Stimulated activated CD4-positive, alpha-beta T cell treated with anti-CD3 and anti-CD28 coated beads, Interleukin-2, amount 100 ng/mL, for 24 hours (primary cell): Measurements from ENCODE around the gene MYOD1.

Experiments
- DNase-seq, 2 donors: peaks; one replicate each; pipeline ENCODE4 v3.0.0-alpha.2; 2020

Gene MYOD1

DNA sequence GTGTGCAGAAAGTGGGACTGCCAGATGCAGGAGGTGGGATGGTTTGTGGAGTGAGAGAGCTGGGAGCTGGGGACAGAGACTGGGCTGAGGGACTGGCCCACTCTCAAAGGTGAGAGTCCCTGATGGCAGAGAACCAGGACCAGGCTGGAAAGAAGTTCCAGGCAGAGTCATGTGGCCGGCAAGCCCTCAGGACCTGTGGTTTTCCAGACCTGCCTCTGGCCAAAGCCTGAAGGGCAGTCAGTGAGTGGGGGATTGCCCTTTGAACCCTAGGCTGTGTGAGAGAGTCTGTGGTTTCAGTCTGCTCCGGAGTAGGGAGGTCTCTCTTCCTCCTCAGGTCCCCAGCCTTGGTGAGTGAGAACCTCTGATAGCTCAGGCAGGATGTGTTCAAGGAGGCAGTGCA lies 32.2 kb downstream of the MYOD1 start:
- DNase-seq: no peak

DNA sequence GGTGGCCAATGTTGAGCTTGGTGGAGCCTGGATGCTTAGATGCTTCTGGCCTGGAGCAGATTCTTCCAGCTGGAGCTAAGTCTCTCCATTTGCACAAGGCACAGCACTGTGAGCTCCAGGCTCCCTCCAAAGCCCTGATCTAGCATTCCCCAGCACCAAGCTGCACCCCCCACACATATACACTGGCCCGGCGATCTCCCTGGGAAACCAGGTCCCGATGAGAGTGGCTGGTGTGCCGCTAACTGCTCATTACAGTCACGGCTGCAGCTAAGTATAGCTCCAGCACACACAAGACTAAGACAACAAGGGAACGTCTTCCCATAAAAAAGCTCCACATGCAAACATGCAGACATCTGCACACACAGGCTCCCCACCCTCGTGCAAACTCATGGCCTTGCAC lies 32.8 kb downstream of the MYOD1 start:
- no peak for DNase-seq

DNA sequence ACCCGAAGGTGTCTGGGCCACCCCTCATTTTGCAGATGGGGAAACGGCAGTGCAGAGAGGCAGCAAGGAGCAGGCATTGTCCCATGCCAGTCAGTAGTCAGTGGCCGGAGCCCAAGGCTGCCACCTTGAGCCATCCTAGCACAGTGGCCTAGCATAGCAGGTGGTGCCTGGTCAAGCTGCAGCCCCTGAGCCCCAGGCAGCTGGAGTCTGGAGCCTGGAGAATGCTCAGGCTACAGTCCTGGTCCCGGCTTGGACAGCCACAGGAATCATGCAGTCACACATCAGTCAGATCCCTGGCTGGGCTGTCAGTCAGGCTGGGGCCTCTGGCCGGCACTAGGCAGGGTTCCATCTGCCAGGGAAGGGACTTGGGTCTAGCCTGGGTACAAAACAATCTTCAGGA lies 33.8 kb downstream of the MYOD1 start:
- no peak for DNase-seq

DNA sequence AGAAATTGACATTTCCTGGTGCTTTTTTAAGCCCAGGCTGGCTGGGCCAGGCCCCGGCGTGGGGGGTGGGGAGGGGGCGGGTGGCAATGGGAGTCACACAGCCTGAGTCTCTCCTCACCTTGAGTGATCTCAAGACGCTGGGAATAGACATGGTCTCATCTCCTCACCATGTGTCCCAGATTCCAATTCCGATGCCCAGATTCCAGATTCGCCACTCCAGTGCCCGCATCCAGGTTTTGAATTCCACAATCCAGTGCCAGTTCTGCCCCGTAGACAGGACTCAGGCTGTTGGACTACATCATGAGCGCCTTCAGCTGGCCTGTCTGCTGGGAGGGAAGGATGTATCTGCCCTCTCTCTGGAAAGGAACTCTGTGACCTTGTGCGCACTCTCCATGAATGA lies 34.3 kb downstream of the MYOD1 start:
- no peak for DNase-seq

DNA sequence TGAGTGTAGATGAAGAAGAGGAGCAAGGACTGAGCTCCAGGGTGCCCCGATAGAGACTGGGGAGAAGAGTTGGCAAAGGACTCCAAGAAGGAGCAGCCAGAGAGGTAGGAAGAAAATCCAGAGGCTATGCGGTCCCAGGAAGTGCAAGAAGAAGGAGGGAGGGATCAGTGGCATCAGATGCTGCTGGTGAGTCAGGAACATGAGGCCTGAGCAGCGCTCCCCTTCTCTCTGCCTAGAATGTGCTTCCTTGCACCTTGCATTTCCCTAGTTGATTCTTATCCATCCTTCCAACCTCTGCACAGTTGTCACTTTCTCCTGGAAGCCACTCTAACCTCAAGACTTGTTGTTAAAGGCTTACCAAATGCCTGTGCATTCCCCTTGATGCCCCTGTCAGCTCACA lies 36.5 kb downstream of the MYOD1 start:
- DNase-seq: no peak

DNA sequence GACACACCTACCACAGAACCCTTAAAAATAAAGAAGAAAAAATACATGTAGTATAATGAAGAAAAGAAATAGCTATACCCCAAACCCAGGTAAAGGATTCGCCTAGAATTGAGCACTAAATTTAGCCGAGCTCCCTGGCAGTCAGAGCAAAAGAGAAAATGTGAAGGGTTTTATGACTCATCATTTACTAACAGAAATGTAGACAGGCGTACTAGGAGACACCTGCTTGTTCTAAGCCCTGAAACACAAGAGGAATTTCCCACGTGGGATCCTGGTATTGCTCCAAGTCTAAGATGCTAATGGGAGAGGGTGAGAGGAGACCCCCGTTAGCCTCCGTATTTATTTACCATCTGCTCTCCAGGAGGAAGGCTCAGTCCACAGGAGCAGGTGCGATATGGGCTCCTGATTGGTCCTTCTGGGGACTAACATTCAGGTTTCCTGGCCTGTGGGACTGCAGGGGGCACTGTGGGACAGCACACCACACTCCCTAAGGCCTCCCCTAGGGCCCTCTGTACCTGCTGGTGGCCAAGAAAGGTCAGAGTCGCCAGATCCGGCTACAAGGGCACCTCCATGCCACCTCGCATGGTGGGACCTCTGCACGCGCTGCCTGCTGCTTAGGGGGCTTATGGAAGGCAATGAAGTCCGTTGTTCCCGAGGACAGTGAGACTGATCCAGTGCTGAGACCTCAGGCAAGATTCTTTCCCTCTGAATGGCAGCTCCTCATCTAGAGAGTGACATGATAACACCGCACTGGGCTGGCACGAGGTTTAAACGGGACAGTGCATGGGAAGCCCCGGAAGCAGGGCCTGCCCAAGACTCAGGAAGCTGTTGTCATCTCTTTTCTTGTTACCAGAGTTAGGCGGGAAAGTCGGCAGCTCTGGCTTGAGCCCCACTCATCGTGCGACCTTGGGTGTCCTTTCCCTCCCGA lies 41.0 kb downstream of the MYOD1 start:
- peak in 1 of 2 donors; percentile 30 for DNase-seq

DNA sequence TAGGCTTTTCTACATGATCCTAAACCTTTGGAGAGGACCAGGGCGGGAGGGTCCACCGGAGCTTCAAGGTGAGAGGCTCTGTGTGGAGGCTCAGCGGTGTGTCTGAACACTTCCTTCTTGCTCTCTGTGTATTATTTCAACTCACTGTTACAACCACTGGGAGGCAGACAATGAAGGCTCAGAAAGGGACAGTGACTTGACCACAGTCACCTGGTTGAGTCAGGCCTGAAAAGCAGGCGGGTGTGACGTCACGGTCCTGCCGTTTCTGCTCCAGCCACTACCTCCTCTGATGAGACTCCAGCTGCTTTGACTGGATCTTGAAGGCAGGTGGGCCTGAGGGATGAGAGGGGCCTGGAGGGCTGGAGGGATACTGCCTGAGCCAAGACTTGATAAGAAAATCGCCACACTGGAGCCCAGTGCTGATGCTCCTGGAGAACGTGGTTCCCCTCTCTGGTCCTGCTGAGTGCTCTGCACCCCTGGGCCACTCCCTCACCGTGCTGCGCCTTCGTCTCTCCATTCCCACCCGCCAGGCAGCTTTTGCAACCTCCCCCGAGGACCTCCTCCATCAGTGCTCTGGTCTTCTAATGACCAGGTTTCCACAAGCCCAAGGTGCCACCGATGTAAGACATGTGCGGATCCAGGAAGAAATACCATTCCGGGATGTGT lies 43.1 kb downstream of the MYOD1 start:
- DNase-seq: no peak

DNA sequence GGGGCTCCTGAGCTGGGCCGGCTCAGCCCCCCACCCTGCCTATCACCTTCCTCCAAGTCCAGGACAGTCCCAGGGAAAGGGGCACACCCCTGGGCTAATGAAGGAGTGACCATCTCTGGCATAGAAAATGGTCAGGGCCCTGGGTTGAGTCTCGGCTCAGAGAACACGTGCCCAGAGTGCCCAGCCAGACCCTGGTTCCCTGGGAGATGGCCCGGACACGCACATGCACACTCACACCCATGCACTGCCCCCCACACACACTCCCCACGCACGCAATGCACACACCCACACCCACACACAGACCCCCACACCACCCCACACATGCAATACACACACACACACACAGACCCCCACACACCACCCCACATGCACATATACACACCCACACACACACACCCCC lies 43.9 kb downstream of the MYOD1 start:
- DNase-seq: no peak

DNA sequence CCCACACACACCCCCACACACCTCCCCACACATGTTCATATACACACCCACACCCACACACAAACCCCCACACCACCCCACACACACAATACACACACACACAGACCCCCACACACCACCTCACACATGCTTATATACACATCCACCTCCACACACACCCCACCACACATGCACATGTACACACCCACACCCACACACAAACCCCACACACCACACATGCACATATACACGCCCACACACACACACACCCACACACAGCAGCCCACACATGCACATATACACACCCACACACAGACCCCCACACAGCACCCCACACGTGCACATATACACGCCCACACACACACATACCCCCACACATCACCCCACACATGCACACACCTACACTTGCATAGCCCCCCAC lies 44.3 kb downstream of the MYOD1 start:
- DNase-seq: no peak

DNA sequence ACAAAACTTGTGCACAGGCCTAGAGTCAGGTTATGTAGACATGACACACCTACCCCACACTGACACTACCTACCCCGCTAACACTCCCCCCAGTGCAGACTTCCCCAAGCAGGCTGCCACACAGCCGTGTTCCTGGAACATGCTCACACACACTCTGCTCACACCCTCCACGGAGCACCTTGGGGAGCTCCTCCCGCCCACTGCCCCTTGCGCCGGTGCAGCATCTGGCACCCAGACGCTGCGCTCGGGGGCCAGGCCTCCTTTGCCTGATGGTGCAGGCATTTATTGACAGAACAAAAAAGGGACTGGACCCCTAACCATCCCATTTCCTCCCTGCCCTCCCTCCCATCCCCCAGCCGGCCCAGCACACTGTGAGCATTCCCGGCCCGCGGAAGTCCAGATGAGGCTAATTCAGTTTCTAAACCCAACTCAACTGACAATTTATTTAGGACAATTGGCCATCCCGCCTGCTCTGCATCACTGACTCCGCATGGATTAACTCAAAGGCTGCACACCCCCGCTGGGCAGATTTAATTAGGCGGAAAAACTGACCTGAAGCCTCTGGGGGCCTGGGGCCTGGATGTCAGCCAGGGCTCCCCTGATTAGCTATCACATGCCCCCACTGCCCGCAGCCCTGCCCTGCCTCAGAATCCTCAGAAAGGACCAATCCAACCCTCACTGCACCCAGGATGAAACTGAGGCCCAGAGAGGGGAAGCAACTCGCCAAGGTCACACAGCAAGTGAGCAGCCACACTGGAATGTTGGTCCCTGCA lies 45.3 kb downstream of the MYOD1 start:
- DNase-seq: no peak

DNA sequence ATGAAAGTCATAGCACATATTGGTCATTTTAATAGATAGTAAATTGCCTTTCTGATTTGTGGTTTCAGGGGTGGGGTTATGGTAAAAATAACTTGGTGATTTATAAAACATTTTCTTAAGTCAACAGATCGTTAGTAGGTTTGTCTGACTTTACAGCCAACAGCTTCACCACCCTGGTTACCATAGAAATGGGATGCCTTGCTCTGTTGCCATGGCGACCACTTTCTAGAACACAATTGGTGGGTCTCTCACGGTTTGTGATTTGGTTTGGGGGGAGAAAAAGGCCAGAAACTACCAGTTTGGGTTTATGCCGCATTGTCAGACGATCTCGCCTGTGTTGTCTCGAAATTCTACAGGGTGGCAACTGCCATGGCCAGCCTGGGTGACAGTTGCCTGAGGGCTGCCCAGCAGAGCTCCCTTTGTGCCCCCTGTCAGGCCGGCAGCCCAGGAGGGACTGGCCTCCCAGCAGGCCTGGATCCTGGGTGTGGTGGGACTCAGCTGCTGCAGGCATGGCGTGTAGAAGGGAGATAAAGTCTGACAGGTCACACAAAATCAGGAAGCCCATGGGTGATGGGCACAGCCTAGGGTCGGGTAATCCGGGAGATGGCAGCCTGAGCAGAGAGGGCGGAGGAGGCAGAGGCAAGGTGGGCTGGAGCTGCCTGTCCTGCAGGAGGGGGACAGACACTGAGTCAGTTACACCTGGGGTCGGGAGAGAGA lies 46.1 kb downstream of the MYOD1 start:
- no peak for DNase-seq

DNA sequence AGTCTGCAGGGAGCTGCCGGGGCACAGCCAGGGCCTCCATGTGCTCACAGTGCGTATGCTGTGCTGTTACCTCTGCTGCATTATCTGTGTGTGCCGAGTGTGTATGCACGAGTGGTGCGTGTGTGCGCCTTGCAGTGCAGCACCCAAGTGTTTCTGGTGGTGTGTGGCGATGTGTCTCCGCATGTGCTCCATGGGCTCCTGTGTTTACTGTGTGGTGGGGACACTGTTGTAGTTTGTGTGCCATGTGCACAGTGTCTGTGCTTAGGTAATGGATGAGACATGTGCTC lies 46.6 kb downstream of the MYOD1 start:
- no peak for DNase-seq

DNA sequence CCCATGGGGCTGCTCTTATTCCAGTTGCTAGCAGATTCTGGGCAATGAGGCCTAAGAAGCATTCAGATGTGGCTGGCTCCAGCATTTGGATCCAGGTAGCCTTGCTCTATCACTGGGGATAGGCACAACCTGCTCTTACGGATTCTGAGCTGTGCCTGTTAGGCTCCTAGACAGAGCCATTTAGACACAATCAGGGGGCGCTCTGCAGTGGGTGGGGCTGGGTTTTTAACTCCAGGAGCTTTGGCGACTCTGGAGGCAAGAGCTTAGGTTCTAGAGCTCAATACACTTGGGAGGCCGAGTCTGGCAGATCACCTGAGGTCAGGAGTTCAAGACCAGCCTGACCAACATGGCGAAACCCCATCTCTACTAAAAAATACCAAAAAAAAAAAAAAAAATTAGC lies 47.2 kb downstream of the MYOD1 start:
- DNase-seq: no peak

DNA sequence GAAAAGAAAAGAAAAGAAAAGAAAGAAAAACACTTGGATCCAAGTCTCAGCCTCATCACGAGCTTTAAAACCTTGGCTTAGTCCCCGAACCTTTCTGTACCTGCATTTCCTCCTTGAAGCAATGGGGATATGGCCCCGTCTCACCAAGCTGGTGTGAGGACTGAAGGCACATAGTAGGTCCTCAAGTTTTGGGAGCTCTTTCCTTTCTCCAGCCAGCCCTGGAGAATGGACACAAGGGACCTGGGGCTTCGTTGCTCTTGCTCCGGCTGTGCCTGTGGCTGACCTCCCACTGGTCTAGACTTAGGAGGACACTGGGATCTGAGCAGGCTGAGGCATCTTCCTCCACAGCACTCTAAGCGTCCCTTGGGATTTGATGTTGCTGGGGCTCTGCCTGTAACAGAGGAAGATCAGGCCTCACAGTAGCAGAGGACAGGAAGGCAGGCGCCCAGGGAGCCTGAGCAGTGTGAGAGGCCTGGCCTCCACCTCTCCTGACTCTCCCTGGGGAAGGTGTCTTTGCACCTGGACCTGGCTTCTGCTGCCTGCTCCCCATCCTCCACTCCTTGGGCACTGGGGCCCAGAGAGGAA lies 48.0 kb downstream of the MYOD1 start:
- no peak for DNase-seq

DNA sequence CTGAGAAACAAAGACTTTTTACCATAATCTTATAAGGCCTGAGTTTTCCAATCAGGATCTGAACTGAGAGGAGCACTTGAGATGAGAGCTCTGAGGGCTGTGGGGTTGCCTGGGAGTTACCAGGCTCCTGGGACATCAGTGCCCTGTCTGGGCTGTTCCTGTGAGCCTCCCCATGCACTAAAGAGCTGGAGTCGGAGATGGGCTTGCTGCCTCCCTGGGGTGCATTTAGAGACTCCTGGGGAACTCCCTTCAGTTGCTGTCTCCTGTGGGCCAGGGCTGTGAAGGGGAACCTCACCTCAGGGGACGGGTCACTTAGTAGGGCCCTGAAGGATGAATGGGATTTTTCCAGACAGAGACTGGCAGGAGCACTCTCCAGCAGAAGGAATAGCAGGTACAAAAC lies 48.5 kb downstream of the MYOD1 start:
- DNase-seq: no peak

DNA sequence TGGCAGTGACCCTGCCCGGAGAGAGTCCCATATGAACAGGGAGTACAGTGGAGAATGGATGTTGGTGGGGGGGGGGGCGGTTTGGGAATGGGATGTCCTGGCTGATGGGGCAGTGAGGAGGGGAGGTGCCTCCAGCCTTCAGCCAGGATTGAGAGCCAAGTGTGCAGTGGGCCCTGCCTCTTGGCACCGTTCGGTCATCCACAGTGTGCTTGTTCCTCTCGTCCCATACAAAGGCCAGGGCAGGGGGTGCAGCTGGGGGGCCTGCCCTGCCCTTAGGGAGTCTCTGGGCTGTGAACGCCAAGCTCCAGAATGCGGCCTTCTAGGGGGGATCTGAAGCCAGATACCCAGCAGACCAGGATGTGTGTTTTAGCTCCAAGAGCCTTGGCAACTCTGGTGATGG lies 49.2 kb downstream of the MYOD1 start:
- no peak for DNase-seq

DNA sequence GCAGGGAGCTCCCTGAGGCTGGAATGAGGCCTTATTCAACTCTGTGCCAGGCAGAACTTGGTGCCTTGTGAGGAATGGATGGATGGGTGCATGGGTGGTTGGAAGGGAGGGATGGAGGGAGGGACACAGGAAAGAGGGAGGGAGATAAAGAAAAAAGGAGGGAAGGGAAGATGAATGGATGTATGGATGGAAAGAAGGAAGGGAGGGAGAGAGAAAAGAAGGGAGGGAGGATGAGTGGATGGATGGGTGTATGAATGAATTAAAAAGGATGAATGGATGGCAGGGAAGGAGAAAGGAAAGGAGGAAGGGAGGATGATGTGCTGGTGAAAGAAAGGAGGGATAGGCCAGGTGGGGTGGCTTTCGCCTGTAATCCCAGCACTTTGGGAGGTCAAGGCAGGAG lies 49.8 kb downstream of the MYOD1 start:
- no peak for DNase-seq

DNA sequence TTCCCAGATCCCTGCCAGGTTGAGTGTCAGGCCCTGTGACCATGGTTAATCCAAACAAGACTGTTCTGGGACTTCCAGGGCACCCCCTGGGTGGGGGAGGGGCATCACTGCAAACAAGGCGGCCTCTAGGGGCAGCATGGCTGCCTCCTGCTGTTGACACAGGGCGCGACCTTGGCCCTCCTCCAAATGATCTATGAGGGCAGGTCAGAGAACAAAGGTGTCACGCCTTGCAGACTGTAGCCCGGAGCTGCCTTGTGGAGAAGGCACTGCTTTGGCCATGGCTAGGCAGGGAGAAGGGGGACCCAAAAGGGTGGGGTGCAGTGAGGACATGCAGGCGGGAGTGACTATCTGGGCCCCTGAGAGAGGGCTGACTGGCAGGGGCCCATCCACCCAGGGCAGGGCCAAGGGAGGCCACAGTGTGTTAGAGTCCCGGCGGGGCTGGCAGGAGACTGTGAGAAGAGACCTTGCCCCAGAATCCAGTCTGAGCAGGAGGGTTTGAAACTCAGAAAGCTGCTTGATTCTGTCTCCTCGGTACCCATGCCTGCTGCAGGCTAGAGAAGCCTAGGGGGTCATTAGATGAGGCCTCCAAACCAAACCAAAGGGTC lies 50.8 kb downstream of the MYOD1 start:
- DNase-seq: peak in 1 of 2 donors; percentile 17

DNA sequence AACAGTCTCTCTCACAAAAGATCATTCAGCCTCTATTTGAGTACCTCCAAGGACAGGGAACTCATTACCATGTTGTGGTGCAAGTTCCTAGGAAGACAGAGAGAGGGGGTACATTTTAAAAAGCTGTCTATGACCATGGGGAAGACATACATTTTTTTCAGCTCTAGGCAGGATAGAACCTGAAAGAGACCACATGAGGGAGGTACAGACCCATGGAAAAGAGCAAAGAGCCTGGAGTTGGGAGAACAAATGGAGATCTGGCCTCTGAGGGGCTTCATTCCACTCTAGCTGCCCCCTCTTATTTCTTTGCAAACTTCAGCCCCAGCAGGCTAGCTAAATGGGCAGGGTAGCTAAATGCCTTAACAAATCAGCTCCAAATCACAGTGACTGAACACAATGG lies 51.5 kb downstream of the MYOD1 start:
- no peak for DNase-seq

DNA sequence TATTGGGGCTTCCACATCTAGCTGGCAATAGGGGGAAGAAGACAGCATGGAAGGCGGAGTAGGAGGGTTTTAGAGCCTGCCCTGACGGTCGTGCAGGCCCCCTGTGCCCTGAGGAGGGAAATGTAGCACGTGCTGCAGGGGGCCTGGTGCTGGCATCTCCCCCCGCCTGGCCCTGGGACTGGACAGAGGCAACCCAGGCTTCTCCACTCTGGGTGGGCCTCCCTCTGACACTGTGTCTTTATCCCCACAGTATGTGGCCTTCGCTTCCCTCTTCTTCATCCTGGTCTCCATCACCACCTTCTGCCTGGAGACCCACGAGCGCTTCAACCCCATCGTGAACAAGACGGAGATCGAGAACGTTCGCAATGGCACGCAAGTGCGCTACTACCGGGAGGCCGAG lies 52.0 kb downstream of the MYOD1 start:
- DNase-seq: no peak
